PC-9 (cell line): ENCODE measurements around the gene LSM10.

ENCODE experiments used
- EZH2 ChIP-seq: fragments of 200-600 bp; sonication (generic); IDR thresholded peaks from 2 replicates; pipeline ENCODE4 v1.8.0; 2017; ENCODE audit warnings: antibody characterized with exemption, low read depth
- TF ChIP-seq, protein P1 (sequence below): fragments of 200-600 bp; sonication (generic); conservative IDR thresholded peaks from 2 replicates; pipeline ENCODE4 v1.6.1; 2017; ENCODE audit warnings: mixed run types, antibody characterized with exemption, mild to moderate bottlenecking, moderate library complexity

DNA sequence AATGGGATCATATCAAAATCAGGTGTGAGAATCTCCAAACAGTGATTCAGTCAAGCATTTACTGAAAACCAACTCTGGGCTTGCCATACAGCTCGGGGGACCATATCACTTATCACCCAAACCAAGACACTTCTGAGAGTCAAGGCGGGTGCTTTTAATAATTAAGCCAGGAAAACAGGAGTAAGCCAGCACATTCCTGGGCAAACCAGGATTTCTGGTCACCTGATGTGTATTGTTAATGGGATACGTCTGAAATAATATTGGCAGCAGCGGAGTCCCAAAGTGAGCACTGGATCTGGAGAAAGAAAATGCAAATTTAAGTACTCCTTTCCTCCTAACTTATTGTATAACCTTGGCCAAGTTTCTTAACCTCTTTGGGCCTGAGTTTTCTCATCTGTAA, 34.9 kb upstream of the LSM10 start:
- TF ChIP-seq, protein P1, sequence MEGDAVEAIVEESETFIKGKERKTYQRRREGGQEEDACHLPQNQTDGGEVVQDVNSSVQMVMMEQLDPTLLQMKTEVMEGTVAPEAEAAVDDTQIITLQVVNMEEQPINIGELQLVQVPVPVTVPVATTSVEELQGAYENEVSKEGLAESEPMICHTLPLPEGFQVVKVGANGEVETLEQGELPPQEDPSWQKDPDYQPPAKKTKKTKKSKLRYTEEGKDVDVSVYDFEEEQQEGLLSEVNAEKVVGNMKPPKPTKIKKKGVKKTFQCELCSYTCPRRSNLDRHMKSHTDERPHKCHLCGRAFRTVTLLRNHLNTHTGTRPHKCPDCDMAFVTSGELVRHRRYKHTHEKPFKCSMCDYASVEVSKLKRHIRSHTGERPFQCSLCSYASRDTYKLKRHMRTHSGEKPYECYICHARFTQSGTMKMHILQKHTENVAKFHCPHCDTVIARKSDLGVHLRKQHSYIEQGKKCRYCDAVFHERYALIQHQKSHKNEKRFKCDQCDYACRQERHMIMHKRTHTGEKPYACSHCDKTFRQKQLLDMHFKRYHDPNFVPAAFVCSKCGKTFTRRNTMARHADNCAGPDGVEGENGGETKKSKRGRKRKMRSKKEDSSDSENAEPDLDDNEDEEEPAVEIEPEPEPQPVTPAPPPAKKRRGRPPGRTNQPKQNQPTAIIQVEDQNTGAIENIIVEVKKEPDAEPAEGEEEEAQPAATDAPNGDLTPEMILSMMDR: no peak
- no peak for TF ChIP-seq EZH2
